Measurements from ENCODE around the gene WDPCP.

Gene WDPCP

DNA sequence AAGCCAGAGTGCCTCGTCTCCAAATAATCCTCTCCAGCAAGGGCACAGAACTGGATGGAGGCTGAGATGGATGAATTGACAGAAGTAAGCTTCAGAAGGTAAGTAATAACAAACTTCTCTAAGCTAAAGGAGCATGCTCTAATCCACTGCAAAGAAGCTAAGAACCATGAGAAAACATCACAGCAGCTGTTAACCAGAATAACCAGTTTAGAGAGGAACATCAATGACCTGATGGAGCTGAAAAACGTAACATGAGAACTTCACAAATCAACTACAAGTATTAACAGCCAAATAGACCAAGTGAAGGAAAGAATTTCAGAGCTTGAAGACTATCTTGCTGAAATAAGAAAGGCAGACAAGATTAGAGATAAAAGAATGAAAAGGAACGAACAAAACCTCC lies 32.3 kb downstream of the WDPCP start:
- H3K4me3 ChIP-seq (ENCODE audit: control insufficient read depth, low read depth, low read length) = no peak overlapping the region

DNA sequence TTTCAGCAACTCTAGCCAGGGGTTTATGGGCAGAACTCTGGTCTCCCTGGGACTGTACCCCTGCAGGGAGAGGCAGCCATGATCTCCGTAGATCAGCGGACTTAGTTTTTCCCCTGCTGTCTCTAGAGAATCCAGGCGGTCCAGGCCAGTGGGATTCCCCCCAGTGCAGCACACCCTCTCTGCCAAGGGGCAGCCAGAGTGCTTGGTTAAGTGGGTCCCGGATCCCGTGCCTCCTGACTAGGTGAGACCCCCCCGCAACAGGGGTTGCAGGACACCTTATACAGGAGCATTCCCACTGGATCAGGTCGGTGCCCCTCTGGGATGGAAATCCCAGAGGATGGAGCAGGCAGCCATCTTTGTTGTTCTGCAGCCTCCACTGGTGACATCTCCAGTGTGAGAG lies 33.0 kb downstream of the WDPCP start:
- no peak overlapping the region for H3K4me3 ChIP-seq (ENCODE audit: control insufficient read depth, low read depth, low read length)
- no peak for DNase-seq (ENCODE audit: low read depth)
- TF ChIP-seq, protein P1, sequence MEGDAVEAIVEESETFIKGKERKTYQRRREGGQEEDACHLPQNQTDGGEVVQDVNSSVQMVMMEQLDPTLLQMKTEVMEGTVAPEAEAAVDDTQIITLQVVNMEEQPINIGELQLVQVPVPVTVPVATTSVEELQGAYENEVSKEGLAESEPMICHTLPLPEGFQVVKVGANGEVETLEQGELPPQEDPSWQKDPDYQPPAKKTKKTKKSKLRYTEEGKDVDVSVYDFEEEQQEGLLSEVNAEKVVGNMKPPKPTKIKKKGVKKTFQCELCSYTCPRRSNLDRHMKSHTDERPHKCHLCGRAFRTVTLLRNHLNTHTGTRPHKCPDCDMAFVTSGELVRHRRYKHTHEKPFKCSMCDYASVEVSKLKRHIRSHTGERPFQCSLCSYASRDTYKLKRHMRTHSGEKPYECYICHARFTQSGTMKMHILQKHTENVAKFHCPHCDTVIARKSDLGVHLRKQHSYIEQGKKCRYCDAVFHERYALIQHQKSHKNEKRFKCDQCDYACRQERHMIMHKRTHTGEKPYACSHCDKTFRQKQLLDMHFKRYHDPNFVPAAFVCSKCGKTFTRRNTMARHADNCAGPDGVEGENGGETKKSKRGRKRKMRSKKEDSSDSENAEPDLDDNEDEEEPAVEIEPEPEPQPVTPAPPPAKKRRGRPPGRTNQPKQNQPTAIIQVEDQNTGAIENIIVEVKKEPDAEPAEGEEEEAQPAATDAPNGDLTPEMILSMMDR (IDR thresholded peaks at IDR 0.05; ENCODE audit: control insufficient read depth, insufficient read depth, low read depth, low read length, missing control alignments) = no peak

More for the DNA sequence above, 32.3 kb downstream of the WDPCP start:
- TF ChIP-seq, protein P1 (IDR thresholded peaks at IDR 0.05; ENCODE audit: control insufficient read depth, insufficient read depth, low read depth, low read length, missing control alignments) = no peak
- DNase-seq (ENCODE audit: low read depth) = no peak

DNA sequence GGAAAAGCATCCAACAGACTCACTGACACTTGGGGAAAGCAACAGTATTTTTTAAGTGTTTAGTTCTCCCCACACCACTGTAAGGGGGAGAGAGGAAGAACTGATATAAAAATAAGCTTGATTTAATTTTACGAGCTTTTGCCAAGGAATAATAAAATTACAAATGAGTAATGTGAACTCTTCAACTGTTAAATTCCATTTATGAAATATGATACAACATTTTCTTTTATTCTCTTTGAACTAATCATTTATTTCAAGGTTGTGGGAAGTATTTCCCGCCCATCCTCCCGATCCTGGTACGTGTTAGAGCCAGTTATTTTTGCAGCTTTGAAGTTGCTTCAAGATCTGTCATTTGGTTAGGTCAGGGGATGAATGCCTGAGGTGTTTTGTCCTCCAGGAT lies 35.2 kb downstream of the WDPCP start:
- TF ChIP-seq, protein P1 (IDR thresholded peaks at IDR 0.05; ENCODE audit: control insufficient read depth, insufficient read depth, low read depth, low read length, missing control alignments) = no peak
- DNase-seq (ENCODE audit: low read depth) = peak; percentile 20
- no peak overlapping the region for H3K4me3 ChIP-seq (ENCODE audit: control insufficient read depth, low read depth, low read length)

DNA sequence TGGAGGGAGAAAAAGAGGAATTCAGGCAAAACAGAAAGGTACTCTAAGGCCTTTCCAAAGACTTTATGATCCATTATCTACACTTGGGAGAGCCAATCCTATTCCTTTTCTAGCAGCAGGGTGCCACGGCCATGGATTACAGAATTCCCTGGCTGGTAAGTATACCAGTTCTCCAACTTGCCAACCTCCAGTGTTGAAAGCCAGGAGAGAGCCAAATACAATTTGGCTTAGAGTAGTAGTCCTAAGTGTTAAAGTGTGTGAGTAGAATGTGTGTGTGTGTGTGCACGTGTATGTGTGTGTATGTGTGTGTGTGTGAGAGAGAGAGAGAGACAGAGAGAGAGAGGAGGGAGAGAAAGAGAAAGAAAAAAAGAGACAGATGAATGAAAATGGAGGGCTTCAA lies 43.3 kb downstream of the WDPCP start:
- TF ChIP-seq, protein P1 (IDR thresholded peaks at IDR 0.05; ENCODE audit: control insufficient read depth, insufficient read depth, low read depth, low read length, missing control alignments) = no peak
- no peak for DNase-seq (ENCODE audit: low read depth)
- H3K4me3 ChIP-seq (ENCODE audit: control insufficient read depth, low read depth, low read length) = no peak overlapping the region

DNA sequence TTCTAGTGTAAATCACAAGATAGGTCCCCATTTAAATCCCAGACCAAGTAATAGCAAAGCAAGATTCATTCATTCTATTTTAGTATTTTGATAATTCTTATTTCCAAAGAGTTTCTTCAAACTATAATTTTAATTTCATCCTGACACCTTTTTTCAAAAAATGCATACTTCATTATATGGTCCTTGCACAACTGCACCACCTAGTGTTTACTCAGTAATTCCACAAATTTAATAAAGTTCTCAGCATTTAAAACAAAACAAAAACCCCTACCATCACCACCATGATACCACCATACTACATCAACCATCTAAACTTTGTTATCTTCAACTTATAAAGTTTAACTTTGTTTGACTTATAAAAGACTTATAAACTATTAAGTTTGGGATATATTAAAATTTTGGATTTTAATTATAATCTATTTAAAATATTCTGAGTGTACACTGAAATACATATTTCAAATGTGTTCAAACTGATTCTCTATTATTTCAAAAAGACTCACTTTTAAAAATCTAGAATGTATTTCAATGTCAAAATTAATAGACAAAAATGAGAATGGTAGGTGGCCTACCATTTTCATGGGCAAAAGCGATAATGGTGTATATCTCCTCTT lies 44.2 kb downstream of the WDPCP start:
- H3K4me3 ChIP-seq (ENCODE audit: control insufficient read depth, low read depth, low read length) = no peak overlapping the region
- DNase-seq (ENCODE audit: low read depth) = no peak
- TF ChIP-seq, protein P1 (IDR thresholded peaks at IDR 0.05; ENCODE audit: control insufficient read depth, insufficient read depth, low read depth, low read length, missing control alignments) = peak; percentile 47

DNA sequence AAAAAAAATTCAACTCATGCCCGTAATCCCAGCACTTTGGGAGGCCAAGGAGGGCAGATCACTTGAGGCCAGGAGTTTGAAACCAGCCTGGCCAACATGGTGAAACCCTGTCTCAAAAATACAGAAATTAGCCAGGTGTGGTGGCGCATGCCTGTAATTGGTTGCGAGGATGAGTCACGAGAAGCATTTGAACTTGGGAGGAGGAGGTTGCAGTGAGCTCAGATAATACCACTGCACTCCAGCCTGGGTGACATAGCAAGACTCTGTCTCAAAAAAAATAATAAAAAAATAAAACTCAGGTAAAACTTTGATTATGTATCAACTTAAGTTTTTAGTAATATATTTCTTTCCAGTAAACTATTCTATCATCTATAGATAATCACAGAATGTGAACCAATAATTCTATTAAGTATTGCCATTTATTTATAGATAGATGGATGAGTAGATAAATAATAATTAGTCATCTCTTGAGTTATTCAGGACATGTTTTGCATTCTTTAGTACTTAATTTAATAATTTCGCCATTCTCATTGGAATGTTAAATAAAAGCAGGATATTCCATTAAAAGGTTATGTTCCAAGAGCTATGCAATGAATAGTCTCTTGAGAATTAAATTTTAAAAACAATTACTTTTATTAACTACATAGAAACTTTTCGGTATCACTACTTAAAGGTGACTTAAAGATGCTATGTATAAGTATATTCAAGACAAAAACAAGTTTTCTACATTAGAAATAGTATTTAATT lies 48.7 kb downstream of the WDPCP start:
- no peak for DNase-seq (ENCODE audit: low read depth)
- H3K4me3 ChIP-seq (ENCODE audit: control insufficient read depth, low read depth, low read length) = no peak overlapping the region
- TF ChIP-seq, protein P1 (IDR thresholded peaks at IDR 0.05; ENCODE audit: control insufficient read depth, insufficient read depth, low read depth, low read length, missing control alignments) = no peak
